HUDEP-2 (cell line): ENCODE data around the gene FOXO3.

Experiments used
- DNase-seq, 76 experiments: peaks; one replicate each; lab custom pipeline; 2025; ENCODE audit not compliant: unreplicated experiment in 76 of 76; lab: John Stamatoyannopoulos, UW

The FOXO3 gene

GRCh38 chr6:108574457-108575141, 13.9 kb downstream of the FOXO3 start:
- DNase-seq = peak in 74 of 76 experiments; percentile 20 to 92 (median 73)

GRCh38 chr6:108575905-108576494, 15.3 kb downstream of the FOXO3 start:
- peak in 37 of 76 experiments; percentile 12 to 88 (median 65) for DNase-seq

GRCh38 chr6:108576709-108577108, 16.0 kb downstream of the FOXO3 start:
- DNase-seq = peak in 4 of 76 experiments; percentile 11 to 28 (median 20)

- no peak for DNase-seq
These were observed 17.4 kb downstream of the FOXO3 start for GRCh38 chr6:108578166-108578565.

- peak in 69 of 76 experiments; percentile 23 to 87 (median 63) for DNase-seq
These were observed 18.0 kb downstream of the FOXO3 start for GRCh38 chr6:108578595-108579327.

- DNase-seq = no peak
These were observed 18.6 kb downstream of the FOXO3 start for GRCh38 chr6:108579328-108579721.

- no peak for DNase-seq
These were observed 19.9 kb downstream of the FOXO3 start for GRCh38 chr6:108580646-108581045.

GRCh38 chr6:108581237-108581931, 20.7 kb downstream of the FOXO3 start:
- DNase-seq = peak in 47 of 76 experiments; percentile 11 to 75 (median 48)

GRCh38 chr6:108581932-108582475, 21.3 kb downstream of the FOXO3 start:
- DNase-seq = no peak

- no peak for DNase-seq
These were observed 21.9 kb downstream of the FOXO3 start for GRCh38 chr6:108582618-108583017.

GRCh38 chr6:108584323-108584722, 23.6 kb downstream of the FOXO3 start:
- DNase-seq = no peak

- DNase-seq = no peak
These were observed 24.6 kb downstream of the FOXO3 start for GRCh38 chr6:108585359-108585758.

- no peak for DNase-seq
These were observed 25.3 kb downstream of the FOXO3 start for GRCh38 chr6:108585921-108586536.

GRCh38 chr6:108587258-108588059, 26.7 kb downstream of the FOXO3 start:
- no peak for DNase-seq

GRCh38 chr6:108588586-108588985, 27.9 kb downstream of the FOXO3 start:
- peak in 13 of 76 experiments; percentile 4 to 43 (median 32) for DNase-seq

GRCh38 chr6:108589244-108589791, 28.6 kb downstream of the FOXO3 start:
- DNase-seq = peak in 65 of 76 experiments; percentile 23 to 77 (median 55)

- no peak for DNase-seq
These were observed 30.5 kb downstream of the FOXO3 start for GRCh38 chr6:108591040-108591816.
